NCI-H1048 (cell line): ENCODE results near the gene INO80E.
"Not testable (repeated sequence)": the region's sequence is repeated elsewhere in the genome, so short reads cannot be mapped to it uniquely, and the experiment has no call there.

ENCODE experiments used
- DNase-seq: peaks from one replicate; lab custom pipeline; 2025; lab: John Stamatoyannopoulos, UW

INO80E gene

GRCh38 chr16:29995911-29996765, at the start of gene INO80E:
INO80E (plus strand) TSS chr16:29996241; CDS start chr16:29996311, 70 bp downstream.
- peak; percentile 75 for DNase-seq

DNA sequence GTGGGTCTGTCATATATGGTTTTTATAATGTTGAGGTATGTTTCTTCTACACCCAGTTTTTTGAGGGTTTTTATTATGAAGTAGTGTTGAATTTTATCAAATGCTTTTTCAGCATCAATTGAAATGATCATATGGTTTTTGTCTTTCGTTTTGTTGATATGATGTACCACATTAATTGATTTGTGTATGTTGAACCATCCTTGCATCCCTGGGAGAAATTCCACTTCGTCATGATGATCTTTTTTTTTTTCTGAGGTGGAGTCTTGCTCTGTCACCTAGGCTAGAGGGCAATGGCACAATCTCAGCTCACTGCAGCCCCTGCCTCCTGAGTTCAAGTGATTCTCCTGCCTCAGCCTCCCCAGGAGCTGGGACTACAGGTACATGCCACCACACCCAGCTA, 48.1 kb upstream of the INO80E start:
- no peak for DNase-seq

DNA sequence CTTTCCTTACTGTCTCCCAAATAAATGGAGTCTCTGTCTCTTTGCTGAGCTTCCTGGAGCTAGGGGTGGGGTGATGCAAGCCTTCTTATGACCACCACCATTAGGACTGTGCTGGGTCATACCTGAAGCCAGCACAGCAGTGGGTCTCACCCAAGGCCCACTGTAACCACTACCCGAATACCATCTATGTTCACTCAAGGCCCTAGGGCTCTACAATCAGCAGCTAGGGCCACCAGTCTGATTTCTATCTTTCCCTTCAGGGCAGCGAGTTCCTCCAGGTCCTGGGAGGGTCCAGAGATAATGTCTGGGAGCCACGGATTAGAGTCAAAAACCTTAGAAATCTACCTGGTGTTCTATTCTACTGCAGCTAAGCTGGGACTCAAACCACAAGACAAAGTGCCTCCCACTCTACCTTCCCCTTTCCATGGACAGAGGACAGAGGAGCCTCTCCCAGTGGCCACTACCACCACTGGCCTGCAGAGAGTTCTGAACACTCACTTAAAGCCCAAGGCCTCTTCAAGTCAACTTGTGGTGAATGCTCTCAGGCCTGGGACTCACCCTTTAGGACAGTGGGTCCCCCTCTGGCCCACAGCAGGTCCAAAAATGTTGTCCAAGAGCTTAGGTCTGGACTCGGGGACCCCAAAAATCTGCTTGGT, 45.1 kb upstream of the INO80E start:
- no peak for DNase-seq

DNA sequence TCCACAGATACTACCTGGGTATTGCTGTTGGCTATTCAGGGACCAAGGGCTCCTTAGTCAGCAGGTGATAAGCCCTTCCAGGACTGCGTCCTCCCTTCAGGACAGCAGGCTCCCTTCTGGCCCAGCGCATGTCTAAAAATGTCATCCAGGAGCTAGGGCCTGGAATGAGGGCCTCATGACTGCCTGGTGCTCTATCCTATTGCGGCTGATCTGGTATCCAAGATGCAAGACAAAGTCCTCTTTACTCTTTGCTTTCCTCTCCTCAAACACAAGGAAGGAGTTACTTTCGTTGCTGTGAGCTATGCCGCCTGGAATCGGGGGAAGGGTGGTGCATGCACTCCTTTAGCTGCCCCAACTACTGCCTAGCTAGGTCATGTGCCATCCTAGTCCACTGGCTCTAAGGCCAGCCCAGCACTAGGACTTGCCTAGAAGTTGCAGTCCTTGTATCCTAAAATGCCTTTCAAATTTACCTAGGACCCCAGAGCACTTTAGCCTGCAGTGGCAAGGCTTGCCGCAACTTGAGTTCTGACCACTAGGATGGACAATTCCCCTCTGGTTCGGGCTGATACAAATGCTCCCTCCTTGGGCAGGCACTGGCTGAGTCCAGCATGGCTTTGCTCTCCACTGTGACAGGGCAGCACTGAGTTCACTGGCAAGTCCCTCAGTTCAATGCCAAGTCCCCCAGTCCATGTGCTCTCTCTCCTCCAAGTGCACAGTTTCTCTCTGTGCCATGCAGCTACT, 44.2 kb upstream of the INO80E start:
- no peak for DNase-seq

GRCh38 chr16:29958756-29959155, 37.3 kb upstream of the INO80E start:
- no peak for DNase-seq

DNA sequence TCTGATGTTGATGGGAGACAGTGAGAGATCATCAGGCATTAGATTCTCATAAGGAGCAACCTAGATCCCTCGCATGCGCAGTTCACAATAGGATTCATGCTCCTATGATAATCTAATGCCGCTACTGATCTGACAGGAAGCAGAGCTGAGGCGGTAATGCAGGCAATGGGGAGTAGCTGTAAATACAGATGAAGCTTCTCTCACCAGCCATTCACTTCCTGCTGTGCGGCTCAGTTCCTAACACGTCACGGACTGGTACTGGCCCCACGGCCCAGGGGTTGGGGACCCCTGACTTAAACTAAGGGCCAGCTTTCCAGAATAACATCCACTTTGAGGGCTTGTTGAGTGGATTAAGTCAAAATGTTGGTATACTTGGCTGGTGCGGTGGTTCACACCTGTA, 36.7 kb upstream of the INO80E start:
- no peak for DNase-seq

- not testable (repeated sequence) for DNase-seq
Measured at GRCh38 chr16:29959821-29960220, 36.2 kb upstream of the INO80E start.

- no peak for DNase-seq
Measured at GRCh38 chr16:29961127-29961478, 34.9 kb upstream of the INO80E start.

DNA sequence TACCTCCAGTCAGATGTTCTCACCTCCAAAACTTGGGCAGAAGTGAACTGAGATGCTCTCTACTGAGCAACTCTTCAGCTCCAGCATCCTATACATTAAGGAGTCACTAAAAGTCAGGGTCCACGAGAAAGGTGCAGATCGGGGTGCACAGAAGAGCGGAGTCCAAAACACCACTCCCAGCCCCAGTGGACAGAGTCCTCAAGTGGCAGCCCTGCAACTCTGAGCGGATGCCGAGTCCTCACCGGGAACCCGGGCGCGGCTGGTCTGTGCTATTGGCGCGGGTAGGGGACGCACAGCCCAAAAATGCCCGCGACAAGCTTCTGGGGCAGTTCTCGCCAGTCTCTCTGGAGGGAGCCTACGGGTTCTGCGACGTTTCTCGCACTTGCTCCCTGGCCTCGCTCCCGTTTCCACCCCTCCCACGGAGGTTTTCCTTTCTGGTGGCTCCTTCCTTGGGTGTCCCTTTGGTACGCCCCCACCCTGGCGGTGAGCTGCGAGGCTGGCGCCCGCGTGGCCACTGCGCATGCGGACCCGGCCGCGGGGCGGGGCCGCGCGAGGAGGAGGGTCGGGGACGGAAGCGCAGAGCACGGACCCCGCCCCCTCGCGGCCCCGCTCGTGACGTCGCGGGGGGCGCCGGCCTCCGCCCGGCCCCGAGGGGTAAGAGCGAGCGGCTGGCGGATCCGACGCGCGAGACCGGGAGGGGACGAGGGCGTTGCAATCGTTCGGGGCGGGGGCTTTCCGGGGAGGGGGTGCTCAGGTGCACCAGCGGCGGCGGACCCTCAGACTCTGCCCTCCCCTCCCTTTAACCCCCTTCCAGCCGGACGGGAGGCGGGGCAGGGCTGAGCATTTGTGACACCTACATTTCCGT, 34.3 kb upstream of the INO80E start, which contains the start of gene TMEM219:
TMEM219 (plus strand) TSS at position 601 of the 865 bp plus-strand sequence. CDS start 1,065 bp downstream, outside the sequence.
- DNase-seq, result peak; percentile 53

GRCh38 chr16:29962344-29962994, 33.6 kb upstream of the INO80E start:
- DNase-seq, result no peak

- DNase-seq, result no peak
Measured at GRCh38 chr16:29963021-29963743, 32.9 kb upstream of the INO80E start.

GRCh38 chr16:29968205-29968604, 27.8 kb upstream of the INO80E start:
- DNase-seq, result no peak

DNA sequence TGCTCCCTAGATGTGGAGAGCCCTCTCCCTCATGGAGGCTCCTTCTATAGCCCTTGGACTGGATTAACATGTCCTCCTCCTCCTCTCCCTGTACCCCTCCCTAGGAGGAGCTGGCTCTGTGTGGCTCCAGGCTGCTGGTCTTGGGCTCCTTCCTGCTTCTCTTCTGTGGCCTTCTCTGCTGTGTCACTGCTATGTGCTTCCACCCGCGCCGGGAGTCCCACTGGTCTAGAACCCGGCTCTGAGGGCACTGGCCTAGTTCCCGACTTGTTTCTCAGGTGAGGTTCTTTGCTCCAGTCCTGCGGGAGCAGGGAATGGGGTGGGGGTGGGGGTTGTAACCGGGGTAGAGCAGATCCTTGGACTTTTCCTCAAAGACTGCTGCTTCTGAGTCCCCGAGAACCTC, 24.7 kb upstream of the INO80E start:
- no peak for DNase-seq

- no peak for DNase-seq
Measured at GRCh38 chr16:29972500-29972899, 23.5 kb upstream of the INO80E start.

DNA sequence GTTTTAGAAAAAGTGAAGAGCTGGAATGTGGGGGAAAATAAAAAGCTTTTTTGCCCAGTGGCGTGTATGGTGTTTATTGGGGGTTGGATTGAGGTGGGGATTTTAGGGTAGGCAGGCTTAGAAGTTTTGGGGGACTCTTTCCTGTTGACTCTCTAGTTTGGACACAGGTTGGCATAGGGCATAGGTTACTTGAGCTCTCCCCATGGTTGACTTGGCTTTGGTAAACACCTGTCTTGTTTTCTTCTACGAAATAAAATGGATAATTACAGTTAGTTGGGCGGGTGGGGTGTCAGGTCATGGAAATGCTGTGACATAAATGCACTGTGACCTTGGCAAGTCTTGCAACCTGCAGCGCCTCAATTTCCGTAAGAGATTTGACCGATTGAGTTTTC, 23.1 kb upstream of the INO80E start:
- no peak for DNase-seq

DNA sequence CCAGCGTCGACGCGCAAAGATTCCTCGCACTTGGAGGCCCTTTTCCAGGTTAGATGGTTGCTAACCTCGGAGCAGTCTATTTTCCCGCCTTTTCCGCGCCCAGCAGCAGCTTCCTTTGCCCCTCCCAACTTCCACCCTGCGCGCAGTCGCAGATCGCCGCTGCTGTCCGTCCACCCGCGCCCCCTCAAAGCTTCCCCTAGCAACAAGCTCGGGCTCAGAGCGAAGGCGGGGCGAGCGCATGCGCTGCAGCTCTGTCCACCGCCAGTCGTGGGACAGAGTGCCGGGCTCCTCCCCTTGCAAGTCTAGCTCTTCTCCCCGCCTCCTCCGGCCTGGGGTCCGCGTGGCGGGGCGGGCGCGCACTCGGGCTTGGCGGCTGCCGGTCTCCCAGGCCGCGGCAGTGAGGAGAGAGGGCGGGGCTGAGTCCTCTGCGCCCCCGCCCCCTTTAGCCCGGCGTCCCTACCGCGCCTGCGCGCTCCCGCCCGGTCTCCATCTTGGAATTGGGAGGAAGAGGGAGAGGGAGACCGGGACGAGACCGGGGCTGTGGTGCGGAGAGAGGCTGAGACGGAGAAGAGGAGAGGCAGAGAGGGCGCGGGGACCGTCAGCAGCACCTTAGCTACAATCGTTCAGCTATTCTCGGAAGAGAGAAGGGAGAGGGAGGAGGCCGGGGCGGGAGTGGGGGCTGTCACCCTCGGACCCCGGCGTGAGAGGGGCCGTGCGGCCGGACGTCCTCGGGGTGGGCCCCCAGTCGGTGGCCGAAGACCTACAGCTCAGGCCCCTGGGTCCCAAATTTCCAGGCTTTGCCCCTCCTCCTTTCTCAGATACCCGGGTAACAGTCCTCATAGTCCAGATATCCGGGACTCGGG, 22.4 kb upstream of the INO80E start, which contains the start of gene TAOK2:
TAOK2 (plus strand) TSS at position 485 of the 863 bp plus-strand sequence. CDS start 3,905 bp downstream, outside the sequence.
- peak; percentile 93 for DNase-seq

GRCh38 chr16:29974291-29975133, 21.5 kb upstream of the INO80E start:
- DNase-seq, result no peak

DNA sequence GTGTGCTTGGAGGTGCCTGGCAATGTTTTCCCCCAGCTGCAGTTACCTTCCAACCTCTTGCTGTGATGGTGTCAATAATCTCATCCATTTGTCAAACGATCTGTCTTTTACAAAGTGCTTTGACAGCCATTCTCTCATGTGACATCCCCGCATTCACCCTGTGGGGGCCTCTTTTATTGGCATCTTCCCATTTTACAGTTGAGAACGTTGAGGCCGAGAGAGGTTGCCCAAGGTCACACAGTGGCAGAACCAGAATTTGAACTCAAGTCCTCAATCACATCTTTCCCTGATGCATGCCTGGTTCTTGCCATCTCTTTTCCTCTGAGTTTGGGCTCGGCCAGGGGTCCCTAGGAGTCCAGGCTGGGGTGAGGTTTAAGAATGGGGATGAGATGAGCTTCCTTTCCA, 20.9 kb upstream of the INO80E start:
- DNase-seq, result no peak
